ENCODE data around the gene IP6K1.

The IP6K1 gene

DNA sequence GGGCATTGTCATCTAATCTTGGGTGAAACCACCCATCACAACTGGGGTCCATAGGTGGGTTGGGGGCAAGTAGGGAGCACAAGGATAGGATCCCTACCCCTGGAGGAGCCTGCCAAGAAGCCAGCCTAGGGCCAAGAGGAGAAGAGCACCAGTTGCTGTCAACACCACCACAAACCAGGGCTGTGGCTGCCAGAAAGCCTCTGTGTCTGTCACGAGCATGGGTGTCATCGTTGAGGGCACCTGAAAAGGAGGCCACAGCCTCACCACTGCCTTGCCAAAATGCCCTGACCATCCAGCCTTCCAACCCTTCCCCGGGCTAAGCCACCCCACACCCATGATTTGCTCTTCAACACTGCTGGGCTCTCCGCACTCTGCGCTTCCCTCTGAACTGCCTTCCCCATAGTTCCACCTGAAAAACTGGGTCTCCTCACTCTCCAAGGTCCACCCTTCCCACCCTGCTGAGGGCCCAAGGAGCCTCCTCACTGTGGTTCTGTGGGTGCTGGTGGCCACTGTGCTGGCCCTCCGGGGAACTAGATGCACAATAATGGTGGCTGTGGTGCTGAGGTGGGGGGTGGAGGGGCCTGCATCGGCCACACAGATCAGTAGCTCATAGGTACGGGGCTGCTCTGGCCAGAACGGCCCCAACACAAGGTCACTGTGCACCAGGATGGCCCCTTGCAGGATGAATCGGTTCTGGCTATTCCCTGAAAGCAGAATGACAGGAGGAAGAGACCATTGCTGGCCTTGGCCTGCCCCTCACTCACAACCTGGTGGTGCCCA, 6.2 kb upstream of the IP6K1 start:
- TF ChIP-seq, protein P1, sequence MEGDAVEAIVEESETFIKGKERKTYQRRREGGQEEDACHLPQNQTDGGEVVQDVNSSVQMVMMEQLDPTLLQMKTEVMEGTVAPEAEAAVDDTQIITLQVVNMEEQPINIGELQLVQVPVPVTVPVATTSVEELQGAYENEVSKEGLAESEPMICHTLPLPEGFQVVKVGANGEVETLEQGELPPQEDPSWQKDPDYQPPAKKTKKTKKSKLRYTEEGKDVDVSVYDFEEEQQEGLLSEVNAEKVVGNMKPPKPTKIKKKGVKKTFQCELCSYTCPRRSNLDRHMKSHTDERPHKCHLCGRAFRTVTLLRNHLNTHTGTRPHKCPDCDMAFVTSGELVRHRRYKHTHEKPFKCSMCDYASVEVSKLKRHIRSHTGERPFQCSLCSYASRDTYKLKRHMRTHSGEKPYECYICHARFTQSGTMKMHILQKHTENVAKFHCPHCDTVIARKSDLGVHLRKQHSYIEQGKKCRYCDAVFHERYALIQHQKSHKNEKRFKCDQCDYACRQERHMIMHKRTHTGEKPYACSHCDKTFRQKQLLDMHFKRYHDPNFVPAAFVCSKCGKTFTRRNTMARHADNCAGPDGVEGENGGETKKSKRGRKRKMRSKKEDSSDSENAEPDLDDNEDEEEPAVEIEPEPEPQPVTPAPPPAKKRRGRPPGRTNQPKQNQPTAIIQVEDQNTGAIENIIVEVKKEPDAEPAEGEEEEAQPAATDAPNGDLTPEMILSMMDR (IDR thresholded peaks at IDR 0.05; ENCODE audit: low read depth, low read length) = no peak

DNA sequence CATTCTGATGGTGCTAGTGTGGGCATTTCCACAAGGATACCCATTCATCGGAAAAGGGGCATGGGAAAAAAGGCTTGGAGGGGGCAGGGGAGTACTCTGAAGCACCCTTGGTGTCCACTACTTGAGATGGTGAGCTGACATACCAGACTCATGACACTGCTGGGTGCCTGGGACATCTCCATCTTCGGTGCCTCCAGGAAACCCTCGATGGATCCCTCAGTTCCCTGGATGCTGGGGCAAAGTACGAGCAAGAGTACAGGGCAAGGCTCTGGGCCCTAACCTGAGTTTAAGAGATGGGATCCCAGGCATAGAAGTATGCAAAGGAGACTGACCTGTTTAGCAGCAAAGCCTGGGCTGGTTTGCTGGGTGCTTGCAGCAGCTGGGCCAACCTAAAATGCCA, 5.2 kb upstream of the IP6K1 start:
- H3K4me3 ChIP-seq (ENCODE audit: low read depth, low read length) = no peak overlapping the region
- TF ChIP-seq, protein P1 (IDR thresholded peaks at IDR 0.05; ENCODE audit: low read depth, low read length) = no peak

More for the DNA sequence above, 6.2 kb upstream of the IP6K1 start:
- H3K4me3 ChIP-seq (ENCODE audit: low read depth, low read length) = no peak overlapping the region

DNA sequence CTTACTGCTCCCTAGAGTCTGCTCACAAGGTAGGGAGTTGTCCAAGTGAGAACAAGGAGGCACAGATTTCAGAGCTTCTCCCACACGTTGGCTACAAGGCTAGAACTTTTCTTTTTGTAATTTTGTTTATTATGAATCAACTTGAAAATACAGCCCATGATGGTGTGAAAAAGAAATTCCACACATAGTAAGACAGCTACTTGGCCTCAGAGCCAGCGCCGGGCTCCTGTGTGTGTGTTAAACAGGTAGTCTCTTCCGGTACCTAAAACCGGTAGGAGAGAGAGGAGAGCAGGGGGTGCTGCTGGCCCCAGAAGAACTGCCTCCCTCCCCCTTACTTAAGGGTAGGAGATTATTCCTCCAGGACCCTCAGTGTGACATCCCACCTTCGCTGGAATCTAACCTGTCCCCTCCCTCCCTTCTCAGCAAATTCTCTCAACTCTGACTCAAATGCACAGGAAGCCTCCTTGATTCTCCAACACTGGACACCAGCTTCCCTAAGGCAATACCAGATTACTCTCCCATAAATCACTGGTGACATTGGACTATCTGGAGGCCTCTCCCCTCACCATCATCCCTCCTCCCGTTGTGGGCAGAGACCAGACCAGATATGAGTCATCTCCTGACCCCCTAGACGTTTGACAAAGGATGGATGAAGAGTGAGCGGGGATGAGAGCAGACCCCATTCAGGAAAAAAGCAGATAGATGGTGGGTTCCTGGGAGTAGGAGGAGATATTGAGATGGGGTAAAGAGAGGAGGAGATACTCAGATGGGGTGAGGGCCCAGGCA, 4.5 kb upstream of the IP6K1 start:
- TF ChIP-seq, protein P1 (IDR thresholded peaks at IDR 0.05; ENCODE audit: low read depth, low read length) = no peak

DNA sequence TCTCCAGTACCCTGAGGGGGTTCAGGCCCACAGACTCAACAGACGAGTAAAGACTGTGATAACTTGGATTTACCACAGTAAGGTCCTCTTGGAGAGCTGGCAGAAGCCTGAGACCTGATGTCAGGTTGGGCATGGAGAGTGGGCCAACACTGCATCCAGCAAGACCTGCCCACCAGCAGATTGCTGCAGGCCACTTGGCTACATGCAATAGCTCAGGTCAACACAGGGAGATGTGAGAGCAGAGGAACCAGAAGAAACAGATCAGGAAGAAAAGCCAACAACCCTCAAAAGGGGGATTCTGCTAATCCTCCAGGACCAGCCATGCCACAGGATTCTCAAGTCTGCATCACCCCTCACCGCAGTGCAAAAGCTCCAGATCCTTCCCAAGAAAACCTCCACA, 1.7 kb upstream of the IP6K1 start:
- TF ChIP-seq, protein P1 (IDR thresholded peaks at IDR 0.05; ENCODE audit: low read depth, low read length) = no peak
- no peak overlapping the region for H3K4me3 ChIP-seq (ENCODE audit: low read depth, low read length)

More for the DNA sequence above, 4.5 kb upstream of the IP6K1 start:
- no peak overlapping the region for H3K4me3 ChIP-seq (ENCODE audit: low read depth, low read length)

DNA sequence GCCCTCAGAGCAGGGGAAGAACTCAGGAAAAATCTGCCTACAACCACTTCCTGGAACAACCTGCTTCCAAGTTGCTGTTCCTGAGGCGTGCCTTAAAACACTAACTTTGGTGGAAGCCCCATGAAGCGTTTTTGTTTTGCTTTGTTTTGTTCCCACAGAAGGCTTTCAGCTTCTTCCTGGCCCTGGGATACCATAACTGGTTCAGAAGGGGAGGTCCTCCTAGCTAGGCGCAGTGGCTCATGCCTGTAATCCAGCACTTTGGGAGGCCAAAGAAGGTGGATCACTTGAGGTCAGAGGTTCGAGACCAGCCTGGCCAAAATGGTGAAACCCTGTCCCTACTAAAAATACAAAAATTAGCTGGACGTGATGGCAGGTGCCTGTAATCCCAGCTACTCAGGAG, 1.2 kb upstream of the IP6K1 start:
- H3K4me3 ChIP-seq (ENCODE audit: low read depth, low read length) = no peak overlapping the region

DNA sequence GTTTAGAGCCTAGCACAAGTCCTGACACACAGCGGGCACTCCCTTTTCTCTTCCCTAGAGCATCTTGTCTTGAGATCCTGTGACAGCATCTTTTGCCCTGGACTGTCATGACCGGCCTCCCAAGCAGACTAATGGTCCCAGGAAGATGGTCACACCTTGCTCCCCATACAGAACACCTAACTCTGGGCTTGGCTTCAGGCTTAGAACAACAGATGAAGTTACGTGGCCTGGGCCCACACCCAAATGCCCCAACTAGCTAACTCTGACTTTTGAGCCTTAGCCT, 781 bp upstream of the IP6K1 start:
- TF ChIP-seq, protein P1 (IDR thresholded peaks at IDR 0.05; ENCODE audit: low read depth, low read length) = no peak
- no peak overlapping the region; the same call in 1 of the 2 replicates for H3K4me3 ChIP-seq (ENCODE audit: low read depth, low read length)

More for the DNA sequence above, 1.2 kb upstream of the IP6K1 start:
- TF ChIP-seq, protein P1 (IDR thresholded peaks at IDR 0.05; ENCODE audit: low read depth, low read length) = no peak
